ENCODE measurements around the gene SMLR1.

DNA sequence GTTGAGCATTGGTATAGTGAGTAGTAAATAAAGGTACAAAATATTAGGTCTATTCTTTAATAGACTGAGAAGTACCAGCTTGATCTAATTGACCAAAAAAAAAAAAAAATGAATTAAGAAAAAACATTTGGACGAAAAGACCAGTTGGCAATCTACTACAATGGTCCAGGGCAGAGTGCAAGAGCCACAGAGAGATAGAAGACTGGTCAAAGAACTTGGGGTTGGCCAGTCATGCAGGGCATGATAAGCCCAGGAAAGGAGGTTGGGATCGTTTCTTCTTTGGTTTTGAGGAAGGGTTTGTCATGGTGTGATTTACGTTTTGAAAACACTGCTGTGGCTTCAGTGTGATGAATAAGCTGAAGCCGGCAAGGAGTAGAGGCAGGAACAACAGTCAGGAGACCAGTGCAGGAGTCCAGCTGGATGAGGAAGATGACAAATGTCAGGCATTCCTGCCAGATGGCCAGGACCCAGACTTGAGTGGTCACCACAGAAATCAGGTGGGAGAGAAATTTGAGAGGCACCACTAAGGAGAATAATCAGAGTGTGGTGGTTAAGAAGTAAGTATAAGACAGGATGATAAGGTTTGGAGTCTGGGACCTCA lies 14.0 kb downstream of the SMLR1 start:
- TF ChIP-seq, protein P1, sequence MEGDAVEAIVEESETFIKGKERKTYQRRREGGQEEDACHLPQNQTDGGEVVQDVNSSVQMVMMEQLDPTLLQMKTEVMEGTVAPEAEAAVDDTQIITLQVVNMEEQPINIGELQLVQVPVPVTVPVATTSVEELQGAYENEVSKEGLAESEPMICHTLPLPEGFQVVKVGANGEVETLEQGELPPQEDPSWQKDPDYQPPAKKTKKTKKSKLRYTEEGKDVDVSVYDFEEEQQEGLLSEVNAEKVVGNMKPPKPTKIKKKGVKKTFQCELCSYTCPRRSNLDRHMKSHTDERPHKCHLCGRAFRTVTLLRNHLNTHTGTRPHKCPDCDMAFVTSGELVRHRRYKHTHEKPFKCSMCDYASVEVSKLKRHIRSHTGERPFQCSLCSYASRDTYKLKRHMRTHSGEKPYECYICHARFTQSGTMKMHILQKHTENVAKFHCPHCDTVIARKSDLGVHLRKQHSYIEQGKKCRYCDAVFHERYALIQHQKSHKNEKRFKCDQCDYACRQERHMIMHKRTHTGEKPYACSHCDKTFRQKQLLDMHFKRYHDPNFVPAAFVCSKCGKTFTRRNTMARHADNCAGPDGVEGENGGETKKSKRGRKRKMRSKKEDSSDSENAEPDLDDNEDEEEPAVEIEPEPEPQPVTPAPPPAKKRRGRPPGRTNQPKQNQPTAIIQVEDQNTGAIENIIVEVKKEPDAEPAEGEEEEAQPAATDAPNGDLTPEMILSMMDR (IDR thresholded peaks at IDR 0.05): no peak
- no peak for TF ChIP-seq POLR2AphosphoS5 (IDR thresholded peaks at IDR 0.05)
- no peak for TF ChIP-seq POLR2A (IDR thresholded peaks at IDR 0.05)
- TF ChIP-seq EP300 (IDR thresholded peaks at IDR 0.05): no peak
